Activated CD4-positive, alpha-beta memory T cell treated with anti-CD3 and anti-CD28 coated beads, Interleukin-2, amount 10 ng/mL, durations not matched to agents 7 days and 5 days (primary cell): Measurements from ENCODE around the gene HLX. TPM values are rescaled to one million over a fixed set of nuclear protein-coding genes. Genes with fewer than 3 reads are reported as not detected.

Experiments used
- CTCF ChIA-PET: fragments of 350-600 bp; sonication (Branson Sonifier 250); formaldehyde crosslinking; loops from one replicate; lab custom pipeline; 2021; ENCODE audit warnings: antibody characterized with exemption, inconsistent platforms; lab: Charles Lee
- POLR2A ChIA-PET: fragments of 350-600 bp; sonication (Branson Sonifier 250); formaldehyde crosslinking; loops from one replicate; lab custom pipeline; 2021; ENCODE audit warnings: antibody characterized with exemption; lab: Charles Lee
- DNase-seq: peaks from one replicate; pipeline ENCODE4 v3.0.0-alpha.2; 2020
- H3K27ac Mint-ChIP-seq: one replicate; pipeline ENCODE4 v1.8.0; 2021; ENCODE audit warnings: mild to moderate bottlenecking, mixed read lengths
- H3K27me3 Mint-ChIP-seq: one replicate; pipeline ENCODE4 v1.8.0; 2021; ENCODE audit warnings: mixed read lengths
- H3K36me3 Mint-ChIP-seq: one replicate; pipeline ENCODE4 v1.8.0; 2021; ENCODE audit warnings: low read depth, mixed read lengths
- H3K4me1 Mint-ChIP-seq: one replicate; pipeline ENCODE4 v1.8.0; 2021; ENCODE audit warnings: mixed read lengths
- H3K4me3 Mint-ChIP-seq: one replicate; pipeline ENCODE4 v1.8.0; 2021; ENCODE audit warnings: mild to moderate bottlenecking, mixed read lengths
- H3K9me3 Mint-ChIP-seq: one replicate; pipeline ENCODE4 v1.8.0; 2021; ENCODE audit warnings: mixed read lengths
- total RNA-seq, 2 experiments: library from RNA; stranded (reverse); gene quantifications; one replicate each; pipeline ENCODE4 v1.2.3, GENCODE V29; 2021

HLX gene
- total RNA-seq, 2 experiments from 2014 or later, result 0.20 to 0.33 TPM

- Mint-ChIP-seq H3K4me1 (peaks cover 39% of the 10 kb centered on the region), H3K27ac (no peak overlapping the region), H3K27me3 (peaks cover 75% of the 10 kb centered on the region), H3K36me3 (peaks cover 9% of the 10 kb centered on the region), H3K4me3 (no peak overlapping the region), H3K9me3 (no peaks in the 10 kb centered on the region)
- DNase-seq, result no peak
- ChIA-PET POLR2A (no interaction called here), CTCF (interaction anchor here (1.0 to 2.5 kb wide), 2 partner anchors 68 to 326 kb away, joined by 3 to 12 read pairs; no protein-coding TSS in a partner anchor)
These were observed 2.5 kb upstream of the HLX start for GRCh38 chr1:220876511-220877376.

GRCh38 chr1:220877377-220878095, 1.7 kb upstream of the HLX start:
- H3K4me1 Mint-ChIP-seq, result peaks cover 39% of the 10 kb centered on the region
- ChIA-PET CTCF (interaction anchor here (0.7 kb wide), 1 partner anchor 558 kb away, joined by 3 read pairs; no protein-coding TSS in a partner anchor), POLR2A (no interaction called here)
- H3K27me3 Mint-ChIP-seq, result peaks cover 83% of the 10 kb centered on the region
- H3K27ac Mint-ChIP-seq, result no peak overlapping the region
- H3K4me3 Mint-ChIP-seq, result peak overlapping the region; percentile 14
- DNase-seq, result no peak
- H3K9me3 Mint-ChIP-seq, result no peaks in the 10 kb centered on the region
- H3K36me3 Mint-ChIP-seq, result peaks cover 9% of the 10 kb centered on the region

GRCh38 chr1:220878191-220879075, 810 bp upstream of the HLX start:
- Mint-ChIP-seq H3K36me3 (peaks cover 9% of the 10 kb centered on the region), H3K9me3 (no peaks in the 10 kb centered on the region), H3K27ac (no peak overlapping the region), H3K27me3 (peaks cover 84% of the 10 kb centered on the region), H3K4me3 (peak overlapping the region; percentile 71), H3K4me1 (peaks cover 39% of the 10 kb centered on the region)
- ChIA-PET CTCF (interaction anchor here (0.7 kb wide), 1 partner anchor 558 kb away, joined by 3 read pairs; no protein-coding TSS in a partner anchor), POLR2A (no interaction called here)
- no peak for DNase-seq

GRCh38 chr1:220879509-220880361, 492 bp downstream of the HLX start:
- no peak overlapping the region for H3K27ac Mint-ChIP-seq
- CTCF ChIA-PET, result interaction anchor here (0.5 to 0.7 kb wide), 2 partner anchors 78 to 327 kb away, joined by 3 read pairs; no protein-coding TSS in a partner anchor
- H3K9me3 Mint-ChIP-seq, result no peaks in the 10 kb centered on the region
- POLR2A ChIA-PET, result no interaction called here
- H3K4me1 Mint-ChIP-seq, result peaks cover 39% of the 10 kb centered on the region
- H3K27me3 Mint-ChIP-seq, result peaks cover 78% of the 10 kb centered on the region
- peaks cover 9% of the 10 kb centered on the region for H3K36me3 Mint-ChIP-seq
- H3K4me3 Mint-ChIP-seq, result peak overlapping the region; percentile 71
- no peak for DNase-seq

- peaks cover 72% of the 10 kb centered on the region for H3K27me3 Mint-ChIP-seq
- H3K27ac Mint-ChIP-seq, result no peak overlapping the region
- no peak for DNase-seq
- H3K4me3 Mint-ChIP-seq, result peak overlapping the region; percentile 54
- H3K36me3 Mint-ChIP-seq, result peaks cover 9% of the 10 kb centered on the region
- ChIA-PET POLR2A (no interaction called here), CTCF (no interaction called here)
- peaks cover 39% of the 10 kb centered on the region for H3K4me1 Mint-ChIP-seq
- H3K9me3 Mint-ChIP-seq, result no peaks in the 10 kb centered on the region
These were observed 1.1 kb downstream of the HLX start for GRCh38 chr1:220880362-220880670.

GRCh38 chr1:220880726-220881506, 1.7 kb downstream of the HLX start:
- Mint-ChIP-seq H3K4me1 (peaks cover 39% of the 10 kb centered on the region), H3K27me3 (peaks cover 67% of the 10 kb centered on the region), H3K4me3 (peak overlapping the region; percentile 54), H3K36me3 (peaks cover 9% of the 10 kb centered on the region), H3K9me3 (no peaks in the 10 kb centered on the region), H3K27ac (no peak overlapping the region)
- DNase-seq, result no peak
- ChIA-PET POLR2A (no interaction called here), CTCF (interaction anchor here (0.6 kb wide), 1 partner anchor 844 kb away, joined by 3 read pairs; no protein-coding TSS in a partner anchor)

- POLR2A ChIA-PET, result no interaction called here
These were observed 3.0 kb downstream of the HLX start for GRCh38 chr1:220882061-220882891.

GRCh38 chr1:220884109-220884980, 5.1 kb downstream of the HLX start:
- Mint-ChIP-seq H3K36me3 (peaks cover 9% of the 10 kb centered on the region), H3K27me3 (peaks cover 56% of the 10 kb centered on the region), H3K4me1 (peaks cover 16% of the 10 kb centered on the region), H3K27ac (no peak overlapping the region), H3K4me3 (no peak overlapping the region), H3K9me3 (no peaks in the 10 kb centered on the region)
- ChIA-PET CTCF (no interaction called here), POLR2A (no interaction called here)
- DNase-seq, result no peak

More at GRCh38 chr1:220882061-220882891, 3.0 kb downstream of the HLX start:
- peaks cover 33% of the 10 kb centered on the region for H3K4me1 Mint-ChIP-seq
- H3K36me3 Mint-ChIP-seq, result peaks cover 9% of the 10 kb centered on the region
- CTCF ChIA-PET, result no interaction called here
- no peak overlapping the region for H3K27ac Mint-ChIP-seq
- no peak for DNase-seq
- H3K27me3 Mint-ChIP-seq, result peaks cover 60% of the 10 kb centered on the region
- H3K9me3 Mint-ChIP-seq, result no peaks in the 10 kb centered on the region
- H3K4me3 Mint-ChIP-seq, result no peak overlapping the region

GRCh38 chr1:220884981-220885918, 6.0 kb downstream of the HLX start:
- Mint-ChIP-seq H3K36me3 (peaks cover 9% of the 10 kb centered on the region), H3K4me1 (peaks cover 13% of the 10 kb centered on the region), H3K9me3 (no peaks in the 10 kb centered on the region), H3K27ac (no peak overlapping the region), H3K27me3 (peaks cover 61% of the 10 kb centered on the region), H3K4me3 (no peak overlapping the region)
- CTCF ChIA-PET, result no interaction called here
- POLR2A ChIA-PET, result no interaction called here
- DNase-seq, result no peak
